Small intestine (tissue), 7 donors: ENCODE measurements around the gene FNIP1. TPM values are rescaled to one million over a fixed set of nuclear protein-coding genes. Genes with fewer than 3 reads are reported as not detected.

Experiments
- DNase-seq, 2 donors: peaks; one replicate each; pipeline versions ENCODE4 v3.0.0 to v3.0.0-alpha.2; 2013
- FAIRE-seq: peaks from 2 replicates; lab custom pipeline; 2012; peaks lifted over from hg19 to GRCh38; lab: Jason Lieb, UNC
- H3K27ac ChIP-seq, 3 donors: one replicate each; pipeline ENCODE4 v1.5.1; 2013; ENCODE audit warnings: low read length in 2 of 3, mild to moderate bottlenecking in 2 of 3, control low read depth in 1 of 3, inconsistent platforms in 1 of 3, low read depth in 1 of 3, moderate library complexity in 1 of 3
- H3K27me3 ChIP-seq, 3 donors: one replicate each; pipeline ENCODE4 v1.6.1; 2013; ENCODE audit warnings: low read length in 3 of 3, inconsistent platforms in 1 of 3; ENCODE audit not compliant: control insufficient read depth in 3 of 3, insufficient read depth in 3 of 3
- H3K36me3 ChIP-seq, 3 donors: one replicate each; pipeline ENCODE4 v1.6.1; 2013; ENCODE audit warnings: low read length in 3 of 3, inconsistent platforms in 1 of 3, low read depth in 1 of 3, mild to moderate bottlenecking in 1 of 3, moderate library complexity in 1 of 3; ENCODE audit not compliant: control insufficient read depth in 3 of 3, insufficient read depth in 2 of 3
- H3K4me1 ChIP-seq, 3 donors: one replicate each; pipeline ENCODE4 v1.6.1; 2013; ENCODE audit warnings: low read length in 2 of 3, inconsistent platforms in 1 of 3, low read depth in 1 of 3, mild to moderate bottlenecking in 1 of 3, moderate library complexity in 1 of 3; ENCODE audit not compliant: control insufficient read depth in 3 of 3, insufficient read depth in 2 of 3
- H3K4me3 ChIP-seq, 3 donors: one replicate each; pipeline ENCODE4 v1.5.1; 2013; ENCODE audit warnings: low read length in 3 of 3, control low read depth in 1 of 3, inconsistent platforms in 1 of 3, low read depth in 1 of 3, mild to moderate bottlenecking in 1 of 3, moderate library complexity in 1 of 3
- H3K9me3 ChIP-seq, 2 donors: one replicate each; pipeline ENCODE4 v1.6.1; 2013; ENCODE audit warnings: low read depth in 1 of 2, low read length in 1 of 2; ENCODE audit not compliant: control insufficient read depth in 2 of 2, insufficient read depth in 1 of 2
- WGBS, 3 donors: extraction: QIAGEN DNeasy Blood & Tissue Kit; methylation state at CpG; one replicate each; pipeline ENCODE4 v1.1.7; 2013; 5-methylcytosine and 5-hydroxymethylcytosine counted together
- polyA plus RNA-seq, 4 donors: library from polyadenylated mRNA; stranded (reverse) in 3 of 4; unstranded in 1 of 4; fragments of 200-250 nt in 3 of 4; fragments of 120-200 nt in 1 of 4; gene quantifications; one replicate each; pipeline versions ENCODE4 v1.2.1 to v1.2.3, GENCODE V29; 2013
- donor health status: healthy with polysubstance abuse.
- donor health status: control.
- donor health status: control.
- donor health status: Bipolar disorder and iron deficiency.
- donor health status: healthy.

FNIP1 gene
- polyA plus RNA-seq, 4 donors, result 4.7 to 21.9 (median 5.7) TPM

DNA sequence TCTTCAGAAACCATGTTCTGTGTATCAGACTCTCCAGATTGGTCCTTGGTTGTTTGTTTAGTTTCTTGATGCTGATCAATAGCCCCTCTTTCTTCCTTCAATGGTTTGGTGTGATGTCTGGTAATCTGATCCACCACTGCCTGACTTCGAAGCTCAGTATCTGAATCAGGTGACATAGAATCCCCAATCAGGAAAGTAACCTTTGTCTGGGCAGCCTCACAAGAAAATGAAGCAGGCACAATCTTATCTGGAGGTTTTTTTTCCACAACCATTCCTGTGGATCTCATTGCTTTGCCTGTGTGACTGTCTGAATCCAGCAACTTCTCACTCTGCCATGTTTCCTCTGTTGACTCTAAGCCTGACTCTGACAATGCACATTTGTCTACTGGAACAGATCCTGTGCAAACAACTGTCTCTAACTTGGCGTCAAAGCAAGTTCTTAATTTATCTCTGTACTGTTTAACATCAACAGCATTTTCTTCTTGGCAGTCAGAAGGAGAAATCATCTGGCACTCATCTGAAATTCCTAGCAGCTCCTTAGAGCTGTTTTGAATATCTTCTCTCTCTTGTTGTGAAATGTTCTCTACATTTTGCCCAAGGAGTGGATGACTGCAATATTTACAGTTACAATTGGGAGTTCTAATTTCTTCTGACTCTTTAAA lies 124.7 kb downstream of the FNIP1 start:
- H3K4me1 ChIP-seq, result peaks cover 0 to 3% (median 3%) of the 10 kb centered on the region in 3 donors
- H3K36me3 ChIP-seq, result peaks cover 9 to 33% (median 19%) of the 10 kb centered on the region in 3 donors
- 44 to 74% (median 46%) methylated on average over 2 of the region's 2 CpGs for WGBS, 3 donors
- DNase-seq (peak; percentile 1 to 32), FAIRE-seq (no peak)
- H3K27ac ChIP-seq, result peak overlapping the region in 2 of 3 donors; percentile 47 to 78
- H3K9me3 ChIP-seq, result no peaks in the 10 kb centered on the region
- no peak overlapping the region for H3K4me3 ChIP-seq
- no peaks in the 10 kb centered on the region for H3K27me3 ChIP-seq

DNA sequence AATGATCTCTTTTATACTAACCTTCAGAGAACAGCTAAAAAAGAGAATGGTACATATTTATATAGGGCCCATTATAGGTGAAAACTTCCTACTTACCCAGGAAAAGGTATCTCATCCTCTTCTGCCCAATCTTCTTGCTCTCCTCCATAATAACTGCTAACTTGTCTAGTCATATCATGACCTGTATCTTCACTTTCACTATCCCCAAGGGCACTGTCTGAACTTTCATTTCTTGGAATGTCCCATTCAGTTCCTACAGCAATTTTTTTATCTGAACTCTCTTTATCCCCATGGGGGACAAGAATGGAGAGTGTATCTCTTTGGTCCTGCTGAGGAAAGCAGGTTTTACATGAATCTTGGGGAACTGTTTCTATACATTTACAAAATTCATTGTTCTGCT lies 125.4 kb downstream of the FNIP1 start:
- Histone ChIP-seq H3K4me3 (no peak overlapping the region), H3K27me3 (no peaks in the 10 kb centered on the region), H3K9me3 (no peaks in the 10 kb centered on the region), H3K36me3 (peaks cover 2 to 31% (median 15%) of the 10 kb centered on the region in 3 donors), H3K4me1 (peaks cover 0 to 3% (median 3%) of the 10 kb centered on the region in 3 donors), H3K27ac (peak overlapping the region in 2 of 3 donors; percentile 16 to 47)
- no peak for FAIRE-seq
- DNase-seq, result no peak

DNA sequence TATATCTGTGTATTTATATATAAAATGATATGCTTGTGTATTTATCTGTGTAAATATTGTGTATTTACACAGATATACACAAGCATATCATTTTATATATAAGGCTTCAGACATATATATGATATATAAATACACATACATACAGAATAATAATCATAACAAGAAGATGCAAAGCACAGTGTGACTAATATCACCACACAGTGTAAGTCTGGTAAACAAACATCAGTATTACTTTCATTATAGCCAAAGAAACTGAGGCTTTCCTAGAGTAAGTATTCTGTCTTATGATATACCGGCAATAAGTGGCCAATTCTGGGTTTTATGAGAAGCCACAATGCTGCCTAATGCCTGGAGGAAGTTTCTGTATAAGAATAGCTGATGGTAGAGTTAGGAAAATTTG lies 131.9 kb downstream of the FNIP1 start:
- FAIRE-seq, result peak; percentile 49
- Histone ChIP-seq H3K4me1 (no peaks in the 10 kb centered on the region), H3K27me3 (no peaks in the 10 kb centered on the region), H3K4me3 (no peak overlapping the region), H3K9me3 (peaks cover 0 to 17% of the 10 kb centered on the region in 2 donors), H3K36me3 (peaks cover 5 to 33% (median 12%) of the 10 kb centered on the region in 3 donors), H3K27ac (no peak overlapping the region)
- 71 to 88% (median 81%) methylated on average over 1 of the region's 1 CpG for WGBS, 3 donors
- DNase-seq, result no peak

DNA sequence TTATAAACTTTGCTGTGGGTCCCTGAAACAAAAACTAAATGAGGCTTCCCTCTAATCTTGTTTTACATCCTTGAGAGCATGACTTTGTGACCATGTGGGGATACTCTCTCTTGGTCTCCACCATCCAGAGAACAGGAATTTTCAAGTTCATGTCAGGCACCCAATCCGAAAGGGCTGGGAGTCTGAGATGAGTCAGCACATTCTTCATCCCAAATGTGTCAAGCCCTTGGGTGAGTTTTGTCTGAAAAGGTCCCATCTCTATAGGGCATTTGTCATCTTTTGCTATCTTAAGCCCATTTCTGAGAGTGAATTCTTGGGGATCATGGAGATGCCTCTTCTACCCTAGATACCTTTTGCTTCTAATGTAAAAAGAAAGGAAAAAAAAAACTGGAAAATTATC lies 134.9 kb downstream of the FNIP1 start:
- Histone ChIP-seq H3K4me3 (no peak overlapping the region), H3K9me3 (peaks cover 0 to 28% of the 10 kb centered on the region in 2 donors), H3K27me3 (no peaks in the 10 kb centered on the region), H3K4me1 (no peaks in the 10 kb centered on the region), H3K27ac (no peak overlapping the region), H3K36me3 (peaks cover 5 to 44% (median 21%) of the 10 kb centered on the region in 3 donors)
- FAIRE-seq (no peak), DNase-seq (no peak)
- 98 to 100% (median 100%) methylated on average over 1 of the region's 1 CpG for WGBS, 3 donors

DNA sequence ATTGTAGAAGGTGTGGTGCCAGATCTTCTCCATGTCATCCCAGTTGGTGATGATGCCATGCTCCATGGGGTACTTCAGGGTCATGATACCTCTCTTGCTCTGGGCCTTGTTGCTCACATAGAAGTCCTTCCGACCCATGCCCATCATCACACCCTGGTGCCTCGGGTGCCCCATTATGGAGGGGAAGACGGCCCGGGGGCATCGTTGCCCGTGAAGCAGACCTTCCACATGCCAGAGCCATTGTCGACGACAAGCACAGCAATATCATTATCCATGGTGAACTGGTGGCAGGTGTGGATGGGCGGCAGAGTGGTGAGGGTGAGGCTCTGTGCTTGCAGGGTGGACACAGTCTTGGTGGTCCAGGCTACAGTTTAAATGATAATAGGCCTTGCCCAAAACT lies 137.0 kb downstream of the FNIP1 start:
- Histone ChIP-seq H3K4me3 (no peak overlapping the region), H3K27me3 (no peaks in the 10 kb centered on the region), H3K27ac (no peak overlapping the region), H3K4me1 (no peaks in the 10 kb centered on the region), H3K36me3 (peaks cover 5 to 49% (median 21%) of the 10 kb centered on the region in 3 donors), H3K9me3 (peaks cover 0 to 28% of the 10 kb centered on the region in 2 donors)
- FAIRE-seq (no peak), DNase-seq (no peak)
- 96 to 100% (median 98%) methylated on average over 9 of the region's 9 CpGs for WGBS, 3 donors

DNA sequence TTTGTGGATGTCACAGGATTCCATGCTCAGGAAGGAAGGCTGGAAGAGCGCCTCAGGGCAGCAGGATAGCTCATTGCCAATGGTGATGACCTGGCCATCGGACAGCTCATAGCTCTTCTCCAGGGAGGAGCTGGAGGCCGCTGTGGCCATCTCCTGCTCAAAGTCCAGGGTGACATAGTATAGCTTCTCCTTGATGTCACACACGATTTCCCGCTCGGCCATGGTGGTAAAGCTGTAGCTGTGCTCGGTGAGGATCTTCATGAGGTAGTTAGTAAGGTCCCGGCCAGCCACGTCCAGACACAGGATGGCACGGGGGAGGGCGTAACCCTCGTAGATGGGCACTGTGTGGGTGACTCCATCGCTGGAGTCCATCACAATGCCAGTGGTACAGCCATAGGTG lies 137.5 kb downstream of the FNIP1 start:
- DNase-seq (no peak), FAIRE-seq (no peak)
- H3K27me3 ChIP-seq, result no peaks in the 10 kb centered on the region
- no peak overlapping the region for H3K27ac ChIP-seq
- peaks cover 0 to 28% of the 10 kb centered on the region in 2 donors for H3K9me3 ChIP-seq
- peaks cover 5 to 47% (median 20%) of the 10 kb centered on the region in 3 donors for H3K36me3 ChIP-seq
- WGBS, 3 donors, result 96 to 98% (median 98%) methylated on average over 13 of the region's 13 CpGs
- no peak overlapping the region for H3K4me3 ChIP-seq
- H3K4me1 ChIP-seq, result no peaks in the 10 kb centered on the region

DNA sequence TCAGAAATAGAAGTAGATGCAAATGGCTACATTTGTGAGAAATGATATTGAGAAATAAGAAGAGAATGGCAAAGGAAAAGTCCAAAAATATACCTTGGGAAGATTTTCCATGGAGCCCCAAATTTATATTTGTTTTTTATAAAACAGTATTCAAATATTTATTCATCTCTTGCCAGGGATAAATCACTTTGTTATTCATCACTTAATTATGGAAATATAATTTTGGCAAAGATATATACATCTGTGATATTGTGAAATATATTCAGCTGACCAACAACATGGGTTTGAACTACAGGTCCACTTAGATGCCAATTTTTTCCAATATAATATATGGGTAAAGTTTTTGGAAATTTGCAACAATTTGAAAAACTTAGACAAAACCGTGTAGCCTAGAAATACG lies 142.0 kb downstream of the FNIP1 start:
- FAIRE-seq (no peak), DNase-seq (no peak)
- H3K36me3 ChIP-seq, result peaks cover 5 to 38% (median 19%) of the 10 kb centered on the region in 3 donors
- no peaks in the 10 kb centered on the region for H3K27me3 ChIP-seq
- H3K27ac ChIP-seq, result no peak overlapping the region
- H3K4me3 ChIP-seq, result no peak overlapping the region
- 87 to 96% (median 94%) methylated on average over 2 of the region's 2 CpGs for WGBS, 3 donors
- peaks cover 0 to 10% of the 10 kb centered on the region in 2 donors for H3K9me3 ChIP-seq
- H3K4me1 ChIP-seq, result no peaks in the 10 kb centered on the region

DNA sequence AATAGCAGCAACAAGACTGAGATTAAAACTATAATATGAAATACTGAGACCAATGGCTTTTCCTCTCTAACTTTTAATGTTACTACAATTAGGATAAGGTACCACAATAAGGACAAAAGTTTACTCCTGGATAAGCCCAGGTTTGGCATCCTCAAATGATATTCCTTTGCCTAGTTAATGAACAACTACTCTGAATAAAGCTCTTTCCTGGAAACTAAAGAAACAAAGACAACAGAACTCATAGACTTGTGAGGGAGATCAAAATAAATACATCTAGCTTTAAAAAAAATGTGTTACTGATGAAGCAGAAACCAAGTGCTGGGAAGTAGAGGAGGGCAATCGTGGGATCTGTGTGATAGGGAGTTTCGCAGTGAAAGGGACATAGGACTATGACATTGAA lies 142.5 kb downstream of the FNIP1 start:
- H3K4me1 ChIP-seq, result no peaks in the 10 kb centered on the region
- peaks cover 5 to 33% (median 14%) of the 10 kb centered on the region in 3 donors for H3K36me3 ChIP-seq
- FAIRE-seq (no peak), DNase-seq (no peak)
- peaks cover 0 to 5% of the 10 kb centered on the region in 2 donors for H3K9me3 ChIP-seq
- no peak overlapping the region for H3K27ac ChIP-seq
- H3K4me3 ChIP-seq, result no peak overlapping the region
- 90 to 91% (median 91%) methylated on average over 2 of the region's 2 CpGs for WGBS, 3 donors
- no peaks in the 10 kb centered on the region for H3K27me3 ChIP-seq
